Lower leg skin (tissue), 4 donors: ENCODE results near the gene A2ML1. TPM values are rescaled to one million over a fixed set of nuclear protein-coding genes. Genes with fewer than 3 reads are reported as not detected.
"Not testable (repeated sequence)": the region's sequence is repeated elsewhere in the genome, so short reads cannot be mapped to it uniquely, and the experiment has no call there.

Experiments used
- DNase-seq, 2 donors: peaks; one replicate each; pipeline ENCODE4 v3.0.0-alpha.2; 2019; ENCODE audit warnings: low spot score in 2 of 2
- H3K4me3 ChIP-seq: fragments of 200-600 bp; sonication (generic); 2 replicates; pipeline ENCODE4 v1.5.1; 2017; ENCODE audit warnings: mild to moderate bottlenecking, low read depth; ENCODE audit not compliant: poor library complexity, severe bottlenecking
- POLR2A ChIP-seq, 2 donors: fragments of 450-650 bp; IDR thresholded peaks; one replicate each; pipeline ENCODE4 v1.6.1; 2016 to 2017; ENCODE audit warnings: antibody characterized with exemption in 2 of 2, mild to moderate bottlenecking in 1 of 2, moderate library complexity in 1 of 2
- WGBS, 2 donors: methylation state at CpG; one replicate each; pipeline ENCODE4 v1.1.5; 2018; 5-methylcytosine and 5-hydroxymethylcytosine counted together
- intact Hi-C: fragments of 100-400 bp; cut with DNase I; formaldehyde crosslinking; loops from one replicate; pipeline ENCODE4 v1.15.0; 2023; ENCODE audit warnings: low total_unique reads
- total RNA-seq, 4 donors: library from RNA; depleted of rRNA; stranded (reverse); fragments of >200 nt; gene quantifications; one replicate each; pipeline ENCODE4 v1.1.0, GENCODE V29; 2016
- TF ChIP-seq, protein P1 (sequence below), 3 donors: fragments of 450-650 bp; IDR thresholded peaks; one replicate each; pipeline ENCODE4 v1.5.1; 2016; ENCODE audit warnings: antibody characterized with exemption in 3 of 3, mild to moderate bottlenecking in 3 of 3, moderate library complexity in 2 of 3

The A2ML1 gene
- total RNA-seq, 4 donors from 2014 or later = 124 to 341 (median 216) TPM

- 51 to 62% methylated on average over 11 of the region's 11 CpGs for WGBS, 2 donors
- no peak for TF ChIP-seq POLR2A (IDR thresholded peaks at IDR 0.05)
- TF ChIP-seq, protein P1, sequence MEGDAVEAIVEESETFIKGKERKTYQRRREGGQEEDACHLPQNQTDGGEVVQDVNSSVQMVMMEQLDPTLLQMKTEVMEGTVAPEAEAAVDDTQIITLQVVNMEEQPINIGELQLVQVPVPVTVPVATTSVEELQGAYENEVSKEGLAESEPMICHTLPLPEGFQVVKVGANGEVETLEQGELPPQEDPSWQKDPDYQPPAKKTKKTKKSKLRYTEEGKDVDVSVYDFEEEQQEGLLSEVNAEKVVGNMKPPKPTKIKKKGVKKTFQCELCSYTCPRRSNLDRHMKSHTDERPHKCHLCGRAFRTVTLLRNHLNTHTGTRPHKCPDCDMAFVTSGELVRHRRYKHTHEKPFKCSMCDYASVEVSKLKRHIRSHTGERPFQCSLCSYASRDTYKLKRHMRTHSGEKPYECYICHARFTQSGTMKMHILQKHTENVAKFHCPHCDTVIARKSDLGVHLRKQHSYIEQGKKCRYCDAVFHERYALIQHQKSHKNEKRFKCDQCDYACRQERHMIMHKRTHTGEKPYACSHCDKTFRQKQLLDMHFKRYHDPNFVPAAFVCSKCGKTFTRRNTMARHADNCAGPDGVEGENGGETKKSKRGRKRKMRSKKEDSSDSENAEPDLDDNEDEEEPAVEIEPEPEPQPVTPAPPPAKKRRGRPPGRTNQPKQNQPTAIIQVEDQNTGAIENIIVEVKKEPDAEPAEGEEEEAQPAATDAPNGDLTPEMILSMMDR (IDR thresholded peaks at IDR 0.05) = no peak
- DNase-seq = no peak
- intact Hi-C loops = no loop called here
- no peak overlapping the region for H3K4me3 ChIP-seq
Observed at GRCh38 chr12:8844665-8845064, 22.2 kb downstream of the A2ML1 start.

DNA sequence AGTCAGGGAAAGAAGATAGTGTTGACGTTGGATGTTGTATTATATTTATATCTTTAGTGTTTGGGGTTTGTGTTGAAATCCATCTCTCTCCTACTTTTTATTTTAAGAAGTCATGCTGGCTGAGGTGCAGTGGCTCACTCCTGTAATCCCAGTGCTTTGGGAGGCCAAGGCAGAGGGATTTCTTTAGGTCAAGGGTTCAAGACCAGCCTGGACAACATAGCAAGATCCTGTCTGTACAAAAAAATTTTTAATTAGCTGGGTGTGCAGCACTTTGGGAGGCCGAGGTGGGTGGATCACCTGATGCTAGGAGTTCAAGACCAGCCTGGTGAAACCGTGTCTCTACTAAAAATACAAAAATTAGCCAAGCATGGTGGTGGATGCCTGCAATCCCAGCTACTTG is 23.9 kb downstream of the A2ML1 start:
- TF ChIP-seq POLR2A (IDR thresholded peaks at IDR 0.05) = no peak
- TF ChIP-seq, protein P1 (IDR thresholded peaks at IDR 0.05) = no peak
- no peak for DNase-seq
- H3K4me3 ChIP-seq = no peak overlapping the region
- WGBS, 2 donors = 77 to 87% methylated on average over 3 of the region's 3 CpGs
- intact Hi-C loops = no loop called here

- no peak overlapping the region for H3K4me3 ChIP-seq
- intact Hi-C loops = no loop called here
- no peak for DNase-seq
- TF ChIP-seq POLR2A (IDR thresholded peaks at IDR 0.05) = no peak
- TF ChIP-seq, protein P1 (IDR thresholded peaks at IDR 0.05) = no peak
- 82 to 90% methylated on average over 6 of the region's 6 CpGs for WGBS, 2 donors
Observed at GRCh38 chr12:8847435-8847834, 25.0 kb downstream of the A2ML1 start.

- TF ChIP-seq, protein P1 (IDR thresholded peaks at IDR 0.05) = no peak
- no peak for TF ChIP-seq POLR2A (IDR thresholded peaks at IDR 0.05)
- intact Hi-C loops = loop anchor here (10.0 kb wide), 1 partner anchor 65 kb away; no protein-coding TSS in a partner anchor
- 73 to 89% methylated on average over 5 of the region's 5 CpGs for WGBS, 2 donors
- DNase-seq = no peak
- no peak overlapping the region for H3K4me3 ChIP-seq
Observed at GRCh38 chr12:8849876-8850275, 27.5 kb downstream of the A2ML1 start.

DNA sequence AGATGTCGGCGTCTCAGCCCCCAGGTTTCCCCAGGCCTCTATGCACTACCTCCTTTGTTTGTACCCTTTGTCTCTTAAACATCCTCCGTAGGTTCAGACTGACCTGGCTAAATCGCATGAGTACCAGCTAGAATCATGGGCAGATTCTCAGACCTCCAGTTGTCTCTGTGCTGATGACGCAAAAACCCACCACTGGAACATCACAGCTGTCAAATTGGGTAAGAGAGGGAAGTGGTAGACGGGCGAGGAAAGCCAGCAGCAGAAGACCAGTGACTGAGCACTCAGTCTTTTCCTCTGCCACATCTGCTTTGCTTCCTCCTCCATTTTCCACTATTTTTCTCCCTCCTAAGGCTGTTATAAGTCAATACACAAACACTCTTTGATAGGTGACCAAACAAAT is 29.7 kb downstream of the A2ML1 start:
- no peak for DNase-seq
- H3K4me3 ChIP-seq = no peak overlapping the region
- intact Hi-C loops = loop anchor here (10.0 kb wide), 1 partner anchor 67 kb away; no protein-coding TSS in a partner anchor
- 72 to 77% methylated on average over 7 of the region's 7 CpGs for WGBS, 2 donors
- no peak for TF ChIP-seq POLR2A (IDR thresholded peaks at IDR 0.05)
- TF ChIP-seq, protein P1 (IDR thresholded peaks at IDR 0.05) = no peak

GRCh38 chr12:8855891-8856290 is 33.5 kb downstream of the A2ML1 start:
- no peak for TF ChIP-seq POLR2A (IDR thresholded peaks at IDR 0.05)
- TF ChIP-seq, protein P1 (IDR thresholded peaks at IDR 0.05) = no peak
- DNase-seq = no peak
- no peak overlapping the region for H3K4me3 ChIP-seq
- intact Hi-C loops = loop anchor here (10.0 kb wide), 1 partner anchor 71 kb away; no protein-coding TSS in a partner anchor
- 42 to 48% methylated on average over 2 of the region's 2 CpGs for WGBS, 2 donors

- intact Hi-C loops = loop anchor here (10.0 kb wide), 1 partner anchor 75 kb away; no protein-coding TSS in a partner anchor
- WGBS, 2 donors = 95% methylated on average over 4 of the region's 4 CpGs
- DNase-seq = peak in 1 of 2 donors; percentile 37
- H3K4me3 ChIP-seq = not testable (repeated sequence)
Observed at GRCh38 chr12:8859448-8859847, 37.0 kb downstream of the A2ML1 start.
